Mucosa of stomach (tissue), 1 donor: ENCODE results near the gene ODC1.
A peak's percentile ranks its signal among the peaks of the same experiment; 100 is the strongest.
"Not testable (repeated sequence)": the region's sequence is repeated elsewhere in the genome, so short reads cannot be mapped to it uniquely, and the experiment has no call there.

Experiments
- H3K27me3 ChIP-seq: one replicate; pipeline ENCODE4 v1.7.0; 2013; ENCODE audit warnings: mild to moderate bottlenecking, low read length; ENCODE audit not compliant: control insufficient read depth, insufficient read depth
- H3K36me3 ChIP-seq: one replicate; pipeline ENCODE4 v1.7.0; 2013; ENCODE audit warnings: low read length; ENCODE audit not compliant: control insufficient read depth, insufficient read depth
- H3K4me1 ChIP-seq: one replicate; pipeline ENCODE4 v1.7.0; 2013; ENCODE audit warnings: mild to moderate bottlenecking, low read length; ENCODE audit not compliant: control insufficient read depth, insufficient read depth
- H3K4me3 ChIP-seq: one replicate; pipeline ENCODE4 v1.7.0; 2013; ENCODE audit warnings: low read length
- H3K9ac ChIP-seq: one replicate; pipeline ENCODE4 v1.7.0; 2013; ENCODE audit warnings: mild to moderate bottlenecking, low read length, moderate library complexity
- H3K9me3 ChIP-seq: one replicate; pipeline ENCODE4 v1.7.0; 2013; ENCODE audit warnings: mild to moderate bottlenecking, low read length, moderate library complexity; ENCODE audit not compliant: control insufficient read depth
- donor health status: Pancreatic carcinoma.

The ODC1 gene

DNA sequence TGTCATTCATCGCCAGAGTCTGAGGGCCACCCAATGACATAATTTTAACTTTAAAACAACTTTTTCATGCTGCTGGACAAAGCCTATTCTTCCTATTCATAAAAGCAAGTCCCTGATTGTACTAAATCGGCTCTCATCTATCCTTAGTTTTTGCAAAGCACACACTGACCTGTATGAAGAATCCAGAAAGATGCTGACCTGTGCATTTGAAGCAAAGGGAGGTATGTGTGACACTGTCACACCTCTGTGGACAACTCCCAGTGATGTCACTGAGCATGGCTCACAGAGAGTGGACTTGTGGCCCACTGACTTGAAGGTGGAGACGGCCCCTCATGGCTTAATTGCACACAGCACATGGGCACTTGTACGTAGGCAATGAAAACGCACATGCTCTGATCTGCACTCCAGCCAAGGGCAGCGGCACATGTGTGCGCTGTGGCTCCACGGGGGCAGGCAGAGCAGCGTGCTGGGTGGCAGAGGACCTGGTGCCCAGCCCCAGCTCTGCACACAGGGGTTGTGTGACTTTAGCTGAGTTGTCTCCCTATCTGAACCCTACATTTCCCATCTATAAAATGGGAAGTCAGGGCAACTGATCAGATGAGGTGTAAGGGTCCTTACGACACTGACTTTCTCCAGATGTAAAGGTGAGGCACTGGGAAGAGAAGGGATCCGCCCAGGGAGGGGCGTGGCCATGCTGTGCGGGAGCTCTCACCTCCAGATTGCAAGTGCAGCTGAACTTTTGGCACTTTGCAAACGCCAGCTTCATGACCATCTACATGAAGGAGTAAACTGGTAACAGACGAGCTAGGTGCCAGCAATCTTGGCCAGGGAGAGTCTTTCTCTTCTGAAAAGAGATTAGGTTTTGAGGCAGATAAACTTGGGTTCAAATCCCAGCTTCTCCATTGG, 14.3 kb upstream of the ODC1 start:
- no peak overlapping the region for H3K4me3 ChIP-seq
- H3K9me3 ChIP-seq: no peaks in the 10 kb centered on the region
- H3K4me1 ChIP-seq: peaks cover 9% of the 10 kb centered on the region
- no peaks in the 10 kb centered on the region for H3K27me3 ChIP-seq
- no peak overlapping the region for H3K9ac ChIP-seq
- no peaks in the 10 kb centered on the region for H3K36me3 ChIP-seq

DNA sequence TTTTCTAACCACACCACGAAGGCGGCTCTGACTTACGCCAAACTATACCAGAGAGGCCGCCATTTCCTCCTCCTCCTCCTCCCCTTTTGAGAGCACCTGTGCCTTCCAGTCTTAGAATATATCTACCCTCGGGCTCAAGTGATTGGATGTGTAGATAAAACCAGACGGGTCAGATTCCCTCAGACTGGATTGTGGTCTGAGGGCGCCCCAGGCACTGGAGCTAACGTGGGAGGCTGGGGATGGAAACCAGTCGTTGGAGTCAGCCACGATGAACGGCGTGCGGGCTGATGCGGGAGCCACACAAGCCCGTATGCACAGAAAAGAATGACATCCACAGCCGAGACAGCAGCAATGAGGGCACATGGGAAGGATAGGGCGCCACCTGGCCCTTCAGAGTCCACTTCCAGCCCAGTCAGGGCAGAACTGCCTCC, 12.3 kb upstream of the ODC1 start:
- Histone ChIP-seq H3K4me3 (no peak overlapping the region), H3K27me3 (no peaks in the 10 kb centered on the region), H3K9ac (no peak overlapping the region), H3K9me3 (no peaks in the 10 kb centered on the region), H3K4me1 (peaks cover 9% of the 10 kb centered on the region), H3K36me3 (no peaks in the 10 kb centered on the region)

DNA sequence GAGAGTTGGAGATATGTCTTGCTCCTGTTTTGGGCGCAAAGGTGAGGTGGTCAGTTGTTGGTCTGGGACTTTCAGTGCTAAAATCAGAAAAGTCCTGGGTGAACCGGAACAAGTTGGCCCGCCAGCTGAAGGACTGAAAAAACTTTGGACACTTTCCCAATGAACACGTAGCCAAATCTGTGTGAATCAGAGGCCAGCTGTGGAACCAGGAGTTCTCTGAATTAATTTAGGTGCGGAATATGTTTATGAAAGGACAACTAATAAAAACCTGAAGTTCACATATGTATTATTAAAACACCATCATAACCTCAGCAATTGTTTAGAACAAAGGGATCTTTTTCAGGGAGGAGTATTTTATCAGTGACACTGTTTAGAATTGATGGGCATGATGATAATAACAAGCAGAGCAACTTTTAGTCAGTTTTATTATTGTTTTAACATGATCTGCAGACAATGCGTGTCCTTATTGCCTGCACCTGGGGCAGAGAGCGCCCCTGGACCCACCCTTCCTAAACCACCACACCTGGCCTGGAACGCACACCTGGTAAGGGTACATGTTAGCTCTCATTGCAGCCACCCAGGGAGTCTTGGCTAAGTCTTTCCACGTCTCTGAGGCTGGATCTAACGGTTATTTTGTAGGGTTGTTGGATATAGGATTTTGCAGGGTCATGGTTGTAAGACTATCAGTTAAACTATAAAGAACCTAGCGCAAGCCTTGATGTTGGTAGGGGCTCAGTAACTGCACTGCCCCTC, 9.9 kb upstream of the ODC1 start:
- Histone ChIP-seq H3K4me1 (peaks cover 22% of the 10 kb centered on the region), H3K9ac (no peak overlapping the region)

GRCh38 chr2:10457195-10457594, 9.1 kb upstream of the ODC1 start:
- H3K9me3 ChIP-seq, H3K27me3 ChIP-seq, H3K9ac ChIP-seq, H3K4me3 ChIP-seq, H3K36me3 ChIP-seq: not testable (repeated sequence)
- peaks cover 30% of the 10 kb centered on the region for H3K4me1 ChIP-seq

More for the DNA sequence above, 9.9 kb upstream of the ODC1 start:
- no peaks in the 10 kb centered on the region for H3K36me3 ChIP-seq
- no peaks in the 10 kb centered on the region for H3K27me3 ChIP-seq
- no peak overlapping the region for H3K4me3 ChIP-seq
- H3K9me3 ChIP-seq: no peaks in the 10 kb centered on the region

DNA sequence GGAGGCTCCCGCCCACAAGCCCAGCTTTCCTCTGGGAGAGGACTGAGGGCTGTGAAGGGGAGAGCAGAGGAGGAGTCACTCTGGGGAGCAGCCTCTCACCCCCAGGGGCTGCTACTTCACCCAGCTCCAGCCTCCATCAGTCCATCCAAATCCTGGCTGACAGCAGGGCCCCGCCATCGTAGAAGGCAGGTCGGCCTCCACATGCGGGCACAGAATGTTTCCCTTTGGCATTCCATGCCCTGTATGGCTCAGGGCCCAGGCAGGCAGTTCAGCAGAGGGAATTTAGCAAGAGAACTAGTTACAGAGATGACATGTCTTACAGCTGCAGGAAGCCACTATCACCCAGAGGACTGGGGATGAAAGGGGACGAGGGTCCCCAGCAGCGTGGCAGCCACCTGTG, 6.4 kb upstream of the ODC1 start:
- no peaks in the 10 kb centered on the region for H3K9me3 ChIP-seq
- peaks cover 50% of the 10 kb centered on the region for H3K4me1 ChIP-seq
- no peaks in the 10 kb centered on the region for H3K27me3 ChIP-seq
- H3K36me3 ChIP-seq: no peaks in the 10 kb centered on the region
- H3K9ac ChIP-seq: no peak overlapping the region
- H3K4me3 ChIP-seq: no peak overlapping the region

GRCh38 chr2:10453905-10454298, 5.8 kb upstream of the ODC1 start:
- Histone ChIP-seq H3K4me1 (peaks cover 56% of the 10 kb centered on the region), H3K27me3 (no peaks in the 10 kb centered on the region), H3K4me3 (no peak overlapping the region), H3K9me3 (no peaks in the 10 kb centered on the region), H3K36me3 (no peaks in the 10 kb centered on the region), H3K9ac (no peak overlapping the region)

DNA sequence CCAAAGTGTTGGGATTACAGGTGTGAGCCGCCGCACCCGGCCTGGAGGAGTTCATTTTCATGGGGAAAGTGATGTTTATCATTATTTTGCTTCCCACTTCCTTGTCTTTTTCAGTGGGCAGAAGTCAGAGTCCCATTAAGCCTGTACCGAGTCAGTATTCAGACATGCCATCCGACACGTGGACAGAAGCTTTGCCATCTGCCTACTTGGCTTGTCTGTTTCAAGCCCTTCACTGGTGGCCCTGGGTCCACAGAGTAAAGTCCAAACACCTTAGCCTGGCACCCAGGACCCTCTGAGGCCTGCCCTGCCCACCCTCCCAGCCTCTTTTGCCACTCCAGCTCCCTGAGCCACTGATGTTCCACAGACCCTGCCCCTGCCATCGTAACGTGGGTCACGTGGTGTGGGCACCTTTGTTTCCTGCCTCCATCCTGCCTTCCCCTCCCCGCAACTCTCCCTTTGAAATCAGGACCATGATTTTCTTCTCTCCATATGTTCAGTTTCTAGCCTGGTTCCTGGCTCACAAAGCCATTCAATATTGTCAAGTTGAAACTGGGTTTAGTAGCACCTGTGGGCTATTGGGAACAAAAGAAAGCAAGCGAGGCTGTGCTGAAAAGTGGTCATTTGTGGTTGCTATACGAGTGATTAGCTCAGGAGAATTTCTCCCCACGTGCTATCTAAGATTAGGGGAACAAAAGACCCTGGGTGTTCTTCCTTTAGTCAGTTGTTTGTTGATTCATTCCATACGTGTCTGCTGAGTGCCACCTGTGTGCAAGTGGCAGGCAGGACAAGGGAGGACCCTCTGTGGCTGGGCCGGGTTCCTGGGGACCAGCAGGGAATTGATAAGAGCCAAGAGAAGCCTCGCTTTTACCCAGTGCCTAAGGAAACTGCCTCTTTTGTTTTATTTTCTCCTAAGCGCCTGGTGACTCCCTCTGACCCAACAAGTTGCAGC, 5.1 kb upstream of the ODC1 start:
- Histone ChIP-seq H3K4me3 (no peak overlapping the region), H3K9me3 (no peaks in the 10 kb centered on the region), H3K4me1 (peaks cover 58% of the 10 kb centered on the region), H3K36me3 (no peaks in the 10 kb centered on the region), H3K9ac (no peak overlapping the region), H3K27me3 (no peaks in the 10 kb centered on the region)

DNA sequence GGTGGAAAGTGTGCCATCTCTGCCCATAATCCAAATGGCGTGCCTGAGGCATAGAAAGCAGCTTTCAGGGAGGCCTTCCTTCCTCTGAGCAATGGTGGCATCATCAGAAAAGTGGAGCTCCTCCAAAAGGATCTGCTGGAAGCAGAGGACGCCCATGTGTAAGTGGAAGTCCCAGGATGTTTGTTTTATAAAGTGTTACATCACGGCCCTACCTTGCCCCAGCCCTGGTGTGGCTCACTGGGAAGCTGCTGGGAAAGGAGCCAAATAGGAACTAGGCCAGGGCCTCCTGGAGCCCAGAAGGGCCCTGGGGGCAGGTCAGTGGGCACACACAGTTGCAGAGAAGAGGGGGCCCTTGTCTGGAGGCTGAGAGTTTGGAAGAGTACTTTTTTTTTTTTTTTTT, 4.2 kb upstream of the ODC1 start:
- Histone ChIP-seq H3K4me1 (peaks cover 50% of the 10 kb centered on the region), H3K36me3 (no peaks in the 10 kb centered on the region), H3K4me3 (no peak overlapping the region), H3K9me3 (no peaks in the 10 kb centered on the region), H3K9ac (peak overlapping the region; percentile 19), H3K27me3 (no peaks in the 10 kb centered on the region)

DNA sequence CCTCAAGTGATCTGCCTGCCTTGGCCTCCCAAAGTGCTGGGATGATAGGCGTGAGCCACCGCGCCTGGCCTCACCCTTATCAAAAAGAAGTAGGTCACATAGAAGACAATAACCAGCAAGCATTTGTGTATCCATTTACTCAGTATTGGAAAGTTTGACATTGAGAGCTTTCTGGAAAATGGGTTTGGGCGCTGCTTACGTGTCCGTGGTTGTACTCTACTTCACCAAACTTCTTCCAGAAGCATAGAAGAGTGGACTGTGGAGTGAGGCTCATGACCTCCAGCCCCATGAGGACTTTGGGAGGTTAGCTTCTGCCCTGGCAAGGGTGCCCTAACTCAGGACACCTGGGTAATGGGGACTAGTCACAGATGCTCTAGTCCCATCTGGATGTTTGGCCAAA, 3.7 kb upstream of the ODC1 start:
- Histone ChIP-seq H3K27me3 (no peaks in the 10 kb centered on the region), H3K9me3 (no peaks in the 10 kb centered on the region), H3K36me3 (no peaks in the 10 kb centered on the region), H3K9ac (peak overlapping the region; percentile 19), H3K4me3 (no peak overlapping the region), H3K4me1 (peaks cover 50% of the 10 kb centered on the region)

GRCh38 chr2:10449838-10450691, 1.9 kb upstream of the ODC1 start:
- peak overlapping the region; percentile 36 for H3K9ac ChIP-seq
- no peaks in the 10 kb centered on the region for H3K36me3 ChIP-seq
- no peaks in the 10 kb centered on the region for H3K9me3 ChIP-seq
- H3K4me3 ChIP-seq: no peak overlapping the region
- no peaks in the 10 kb centered on the region for H3K27me3 ChIP-seq
- peaks cover 50% of the 10 kb centered on the region for H3K4me1 ChIP-seq

GRCh38 chr2:10449486-10449831, 1.3 kb upstream of the ODC1 start:
- no peak overlapping the region for H3K4me3 ChIP-seq
- H3K9ac ChIP-seq: peak overlapping the region; percentile 86
- H3K9me3 ChIP-seq: no peaks in the 10 kb centered on the region
- peaks cover 50% of the 10 kb centered on the region for H3K4me1 ChIP-seq
- no peaks in the 10 kb centered on the region for H3K27me3 ChIP-seq
- no peaks in the 10 kb centered on the region for H3K36me3 ChIP-seq
